Kidney tubule cell (primary cell): Measurements from ENCODE around the gene DLG2.

ENCODE experiments used
- DNase-seq: peaks from one replicate; pipeline ENCODE4 v3.0.0-alpha.2; 2018; ENCODE audit warnings: low spot score

Gene DLG2

DNA sequence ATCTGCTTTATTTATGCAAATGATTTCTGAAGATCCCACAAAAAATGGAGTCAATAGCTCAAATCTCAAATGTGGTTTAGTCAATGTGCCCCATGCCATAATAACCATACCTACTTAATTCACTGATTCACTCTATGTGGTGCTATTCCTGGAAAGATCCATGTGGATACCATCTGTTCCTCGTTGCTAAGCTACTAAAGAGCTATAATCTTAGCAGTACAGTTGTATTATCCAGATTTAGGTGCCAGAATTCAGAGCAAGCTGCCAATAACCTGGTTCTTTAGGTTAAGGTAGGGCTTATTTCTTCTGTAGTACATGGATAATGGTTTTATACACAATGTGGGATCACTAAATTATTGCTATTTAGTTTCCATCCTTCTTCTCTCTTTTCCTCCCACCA, 1366.3 kb downstream of the DLG2 start:
- no peak for DNase-seq

GRCh38 chr11:84256618-84257017, 1370.5 kb downstream of the DLG2 start:
- no peak for DNase-seq

DNA sequence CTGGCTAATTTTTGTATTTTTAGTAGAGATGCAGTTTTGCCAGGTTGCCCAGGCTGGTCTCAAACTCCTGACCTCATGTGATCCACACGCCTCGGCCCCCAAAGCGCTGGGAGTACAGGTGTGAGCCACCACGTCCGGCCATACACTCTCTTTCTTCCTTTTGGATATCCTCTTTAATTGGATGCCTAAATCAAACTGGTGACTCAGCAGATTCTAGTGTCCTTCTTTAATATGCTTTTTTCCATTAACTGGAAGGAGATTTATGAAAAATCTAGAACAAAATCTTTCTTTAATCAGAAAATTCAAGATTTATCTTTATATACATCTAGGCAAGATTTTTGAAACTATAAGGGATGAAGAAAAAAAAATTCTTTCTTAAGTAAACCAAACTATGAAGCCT, 1371.7 kb downstream of the DLG2 start:
- DNase-seq, result no peak

- DNase-seq, result no peak
These were observed 1376.1 kb downstream of the DLG2 start for GRCh38 chr11:84250834-84251613.

DNA sequence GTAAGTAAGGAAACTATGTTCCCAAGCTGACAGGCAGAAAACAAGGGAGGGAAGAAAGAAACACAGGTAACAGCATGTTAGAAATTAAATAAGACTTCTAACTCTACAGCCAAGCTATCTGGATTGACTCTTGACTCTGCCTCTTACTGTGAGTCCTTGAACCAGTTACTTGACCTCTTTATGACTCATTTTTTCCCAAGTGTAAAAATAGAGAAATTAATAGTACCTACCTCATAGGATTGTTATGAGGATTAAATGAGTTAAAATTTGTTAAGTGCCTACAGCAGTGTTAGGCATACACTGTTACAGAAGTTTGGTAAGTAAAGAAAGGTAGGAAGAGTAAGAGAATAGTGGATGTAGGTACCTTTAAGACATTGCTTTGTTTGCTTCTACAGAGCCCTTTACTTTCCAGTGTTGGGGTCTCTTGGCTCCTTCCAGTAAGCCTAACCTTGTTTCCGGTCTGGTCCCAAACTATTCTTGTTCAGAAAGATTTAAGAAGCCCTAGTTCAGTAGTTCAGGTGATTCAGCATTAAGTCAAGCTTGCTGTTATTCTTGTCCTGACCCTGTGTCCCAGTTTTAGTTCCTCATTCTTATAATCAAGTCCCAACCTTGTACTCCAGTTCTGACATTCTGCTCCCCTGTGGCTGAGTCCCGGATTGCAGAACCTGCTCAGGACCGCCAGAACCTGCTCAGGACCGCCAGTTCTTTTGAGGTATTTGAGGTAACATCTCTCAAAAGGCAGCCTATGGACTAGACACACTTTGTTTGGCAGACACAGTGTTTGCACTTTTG, 1377.6 kb downstream of the DLG2 start:
- peak; percentile 67 for DNase-seq

DNA sequence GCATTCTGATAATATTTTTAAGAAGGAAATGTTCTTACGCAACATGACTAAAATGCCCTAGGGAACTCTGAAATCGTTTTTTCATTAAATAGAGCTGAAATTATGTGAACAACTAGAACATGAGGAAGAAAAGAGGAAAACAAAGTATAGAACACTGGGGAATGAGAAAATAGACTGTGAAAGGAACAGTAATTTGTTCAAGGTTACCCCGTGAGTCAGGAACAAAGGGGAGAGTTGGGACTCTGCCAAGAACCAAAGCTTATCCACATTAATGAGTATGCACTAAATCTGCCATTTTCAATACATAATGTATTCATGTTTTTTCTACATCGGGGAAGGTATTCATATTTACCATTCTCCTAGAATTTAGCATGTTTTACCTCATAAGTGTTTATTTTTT, 1379.2 kb downstream of the DLG2 start:
- peak; percentile 28 for DNase-seq

DNA sequence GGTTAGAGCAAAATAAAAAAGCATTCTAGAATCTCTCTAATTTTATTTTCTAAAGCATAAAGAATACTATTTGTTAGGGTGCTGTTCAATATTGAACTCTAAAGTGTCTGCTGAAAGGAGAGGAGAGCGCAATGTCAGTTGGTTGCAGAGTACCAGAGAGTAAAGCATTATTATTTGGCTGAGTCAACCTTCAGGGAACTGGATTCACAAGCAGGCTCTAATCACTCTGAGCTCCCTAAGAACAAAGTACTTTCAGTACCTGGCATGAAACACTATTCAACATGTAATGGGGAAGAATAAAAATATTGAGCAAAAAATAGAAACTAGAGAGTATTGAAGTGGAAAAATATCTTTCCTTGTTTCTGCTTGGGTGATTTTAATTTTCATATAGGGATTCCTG, 1380.0 kb downstream of the DLG2 start:
- DNase-seq, result no peak

DNA sequence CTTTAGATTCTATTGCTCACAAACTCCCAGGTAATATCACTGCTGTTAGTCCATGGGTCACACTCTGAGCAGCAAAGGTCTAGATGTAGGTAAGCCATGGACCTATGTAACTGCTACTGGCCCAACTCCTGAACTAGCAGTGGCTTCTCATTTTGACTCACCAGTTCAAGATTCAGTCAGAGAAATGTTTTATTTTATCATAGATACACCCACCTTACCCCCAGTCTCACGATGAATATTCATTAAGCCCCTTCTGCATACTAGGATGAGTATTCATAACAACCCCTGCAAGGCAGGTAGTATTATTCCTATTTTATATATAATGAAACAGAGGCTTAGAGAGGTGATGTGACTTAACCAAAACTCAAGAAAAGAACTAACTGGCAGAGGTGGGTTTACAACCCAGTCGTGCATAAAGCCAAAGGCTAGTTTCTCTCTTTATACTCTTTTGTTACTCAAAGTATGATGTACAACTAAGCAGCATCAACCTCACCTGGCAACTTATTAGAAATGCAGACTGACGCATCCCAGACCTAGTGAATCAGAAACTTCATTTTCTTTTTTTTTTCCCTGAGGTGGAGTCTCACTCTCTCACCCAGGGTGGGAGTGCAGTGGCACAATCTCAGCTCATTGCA, 1383.4 kb downstream of the DLG2 start:
- DNase-seq, result no peak

DNA sequence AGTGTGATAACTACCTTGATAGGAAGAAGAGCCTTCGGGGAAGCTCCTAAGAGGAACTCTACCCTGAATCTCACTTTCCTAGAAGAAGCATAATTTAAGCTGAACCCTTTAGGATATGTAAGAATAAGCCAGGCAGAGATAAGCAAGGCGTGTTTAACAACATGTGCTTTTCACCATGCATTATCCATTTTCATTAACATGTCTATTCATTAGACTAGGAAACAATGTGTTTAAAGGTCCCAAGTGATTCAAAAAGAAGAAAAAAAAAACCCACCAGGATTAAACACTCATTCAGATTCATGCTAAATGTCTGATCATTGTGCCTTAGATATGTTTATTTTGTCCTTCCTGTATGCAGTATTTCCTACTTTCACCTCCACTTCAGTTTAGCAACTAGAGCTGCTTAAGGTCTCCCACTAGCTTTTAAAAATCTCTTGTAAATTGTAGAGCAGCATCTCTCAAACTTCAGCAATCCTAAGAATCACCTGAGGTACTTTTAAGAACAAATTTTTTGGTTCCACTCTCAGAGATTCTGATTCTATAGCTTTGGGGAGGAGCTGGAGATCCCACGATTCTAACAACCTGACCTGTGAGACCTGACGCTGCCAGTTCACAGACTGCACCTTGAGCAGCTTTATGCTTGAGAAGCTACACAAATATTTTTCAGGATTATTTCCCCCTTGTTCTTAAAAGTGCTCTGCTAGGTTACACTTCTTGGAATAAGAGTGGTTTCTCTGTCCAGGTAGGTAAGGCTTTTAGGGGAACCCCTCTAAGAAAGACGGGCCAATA, 1385.6 kb downstream of the DLG2 start:
- no peak for DNase-seq

- no peak for DNase-seq
These were observed 1386.3 kb downstream of the DLG2 start for GRCh38 chr11:84240847-84241246.

GRCh38 chr11:84236436-84236835, 1390.7 kb downstream of the DLG2 start:
- DNase-seq, result no peak

DNA sequence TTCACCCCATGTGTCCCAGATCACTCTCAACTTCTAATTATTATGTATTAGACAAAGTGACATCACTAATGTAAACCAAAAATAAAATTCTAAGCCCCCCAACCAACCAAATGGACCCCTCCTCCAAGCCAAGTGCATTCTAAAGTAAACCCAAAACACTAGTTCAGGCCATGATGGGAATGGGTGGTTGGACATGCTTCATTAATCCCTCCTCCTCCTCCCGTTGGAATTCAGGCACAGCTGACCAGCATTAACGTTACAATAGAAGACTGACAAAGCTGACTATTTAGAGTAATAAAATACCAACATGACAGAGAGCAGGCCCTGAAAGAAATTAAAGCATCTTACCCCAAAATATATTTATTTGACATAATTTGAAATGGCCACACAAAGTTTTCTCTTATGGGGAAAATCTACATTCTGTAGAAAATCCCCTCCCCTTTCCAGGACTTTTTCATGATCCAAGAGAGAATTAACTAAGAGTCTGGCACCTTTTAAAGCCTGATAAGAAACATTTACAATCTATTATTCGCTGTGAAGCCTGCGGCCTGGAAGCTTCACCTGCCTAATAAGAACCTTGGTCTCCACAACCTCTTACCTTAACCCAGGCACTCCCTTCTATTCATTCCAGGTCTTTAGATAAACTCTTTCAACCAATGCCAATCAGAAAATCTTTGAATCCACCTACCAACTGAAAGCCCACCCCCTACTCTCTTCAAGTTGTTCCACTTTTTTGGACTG, 1392.5 kb downstream of the DLG2 start:
- peak; percentile 23 for DNase-seq

GRCh38 chr11:84234011-84234410, 1393.1 kb downstream of the DLG2 start:
- DNase-seq, result no peak

- DNase-seq, result no peak
These were observed 1394.6 kb downstream of the DLG2 start for GRCh38 chr11:84232511-84232910.

- no peak for DNase-seq
These were observed 1396.7 kb downstream of the DLG2 start for GRCh38 chr11:84230402-84230801.

GRCh38 chr11:84227970-84228665, 1399.0 kb downstream of the DLG2 start:
- no peak for DNase-seq

DNA sequence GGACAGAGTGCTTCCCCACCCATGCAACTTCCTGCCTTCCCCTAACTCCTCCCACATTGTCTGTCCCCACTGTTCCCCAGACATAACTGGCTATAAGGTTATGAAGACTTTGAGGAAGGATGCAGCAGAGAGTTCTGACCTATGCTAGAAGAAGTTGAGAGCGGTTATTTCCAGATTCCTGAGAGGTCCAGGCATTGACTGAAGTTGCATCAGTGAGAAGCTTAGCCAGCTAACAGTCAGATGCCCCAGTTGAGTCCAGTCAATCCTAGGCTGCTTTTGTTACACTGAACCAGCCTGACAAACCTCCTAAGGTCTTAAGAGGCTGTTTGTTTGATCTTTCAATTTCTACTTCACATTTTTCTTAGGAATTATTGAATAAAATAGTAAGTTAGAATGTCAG, 1403.1 kb downstream of the DLG2 start:
- DNase-seq, result no peak

GRCh38 chr11:84218318-84218717, 1408.8 kb downstream of the DLG2 start:
- DNase-seq, result no peak

GRCh38 chr11:84215672-84216071, 1411.5 kb downstream of the DLG2 start:
- DNase-seq, result no peak

DNA sequence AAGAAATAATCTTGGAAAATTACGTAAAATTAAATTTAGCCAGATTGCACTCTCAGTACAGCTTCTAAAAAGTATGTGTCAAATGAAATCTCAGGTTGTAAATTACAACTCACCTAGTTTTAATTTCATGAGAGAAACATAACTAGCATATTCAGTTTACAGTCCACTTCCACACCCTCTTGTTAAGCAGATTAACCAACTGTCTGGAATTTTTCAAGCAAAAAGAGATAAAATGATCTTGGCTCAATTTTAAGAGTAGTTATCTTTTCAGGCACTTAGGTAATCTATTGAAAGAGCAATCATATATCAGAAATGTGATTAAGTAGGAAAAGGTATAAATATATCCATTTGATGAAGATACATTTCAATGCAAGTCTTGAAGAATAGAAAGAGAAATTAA, 1412.6 kb downstream of the DLG2 start:
- DNase-seq, result no peak
